NCI-H1436 (cell line): ENCODE measurements around the gene SHC1.
A peak's percentile ranks its signal among the peaks of the same experiment; 100 is the strongest.

Source experiments
- DNase-seq: peaks from one replicate; lab custom pipeline; 2025; lab: John Stamatoyannopoulos, UW

The SHC1 gene

GRCh38 chr1:154973344-154974101, 3.0 kb upstream of the SHC1 start:
- peak; percentile 85 for DNase-seq

DNA sequence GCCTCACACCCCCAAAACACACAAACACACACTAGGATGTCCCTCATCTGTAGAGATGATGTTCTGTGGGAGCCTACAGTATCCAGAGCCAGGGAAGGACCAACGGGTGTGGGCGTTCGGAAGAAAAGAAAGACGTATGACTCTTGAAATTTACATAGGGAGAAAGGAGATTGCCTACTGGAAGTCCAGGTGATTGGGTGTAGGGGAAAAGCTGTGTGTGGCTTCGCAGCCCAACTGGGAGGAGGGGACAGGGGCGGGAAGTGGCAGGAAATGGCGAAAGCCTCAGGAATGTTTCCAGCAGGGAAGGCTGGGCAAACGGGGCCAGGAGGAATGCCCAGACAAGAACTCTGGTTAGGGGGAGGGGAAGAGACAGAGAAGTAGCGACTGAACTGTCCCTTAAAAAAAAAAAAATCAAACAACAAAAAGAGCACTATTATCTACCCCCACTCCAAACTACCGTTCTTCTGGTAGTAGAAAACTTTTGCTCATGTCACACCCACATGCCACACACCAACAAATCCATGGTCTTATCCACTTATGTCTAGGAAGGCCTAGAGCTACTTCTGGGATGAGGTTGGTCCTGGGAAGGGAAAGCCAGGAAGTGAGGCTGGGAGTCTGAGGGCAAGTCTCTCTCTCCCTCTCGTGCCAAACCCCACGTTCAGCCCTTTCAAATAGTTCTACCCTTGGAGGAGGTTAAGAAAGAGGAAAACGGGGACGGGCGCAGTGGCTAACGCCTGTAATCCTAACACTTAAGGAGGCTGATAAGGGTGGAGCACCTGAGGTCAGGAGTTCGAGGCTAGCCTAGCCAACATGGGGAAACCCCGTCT, 2.2 kb upstream of the SHC1 start:
- DNase-seq: no peak

DNA sequence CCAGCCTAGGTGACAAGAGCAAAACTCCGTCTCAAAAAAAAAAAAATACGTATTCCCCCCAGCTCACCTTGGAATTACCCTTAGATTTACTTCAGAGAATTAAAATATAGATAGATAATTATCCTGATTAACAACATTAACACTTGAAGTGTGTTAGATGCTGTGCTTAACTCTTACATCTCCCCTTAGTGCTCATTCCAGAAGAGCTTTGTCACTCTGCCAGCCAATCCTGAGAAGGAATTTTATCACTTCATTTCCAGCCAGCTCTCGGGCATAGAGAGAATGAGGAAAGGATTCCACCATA, 1.6 kb upstream of the SHC1 start:
- DNase-seq: no peak

DNA sequence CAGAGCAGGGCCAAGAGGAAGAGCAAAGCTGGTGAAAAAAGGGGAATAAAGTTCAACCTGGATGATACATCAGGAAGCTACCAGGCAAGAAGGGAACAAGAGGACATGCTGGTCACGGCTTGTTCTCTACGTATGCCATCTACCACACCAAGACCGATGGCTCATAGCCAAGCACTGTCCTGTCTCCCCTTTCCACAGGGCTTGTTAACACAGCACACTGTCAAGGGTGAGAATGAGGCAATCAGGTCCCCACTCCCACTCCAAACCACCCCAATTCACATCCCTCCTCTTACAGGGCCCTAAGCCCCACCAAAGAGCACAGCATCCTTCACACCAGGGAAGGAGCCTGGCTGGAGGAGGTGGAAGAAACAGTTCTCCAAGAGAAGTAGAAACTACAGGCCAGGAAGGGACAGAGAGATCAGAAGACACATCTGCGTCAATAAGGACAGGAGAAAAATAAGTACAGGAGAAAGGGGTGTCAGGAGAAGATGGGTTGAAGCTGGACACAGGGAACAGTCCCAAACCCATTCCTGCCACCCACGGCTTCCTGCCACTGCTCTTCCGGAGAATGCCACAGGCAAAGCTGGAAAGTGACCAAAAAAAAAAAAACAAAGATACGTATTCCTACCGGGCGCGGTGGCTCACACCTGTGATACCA, 923 bp upstream of the SHC1 start:
- no peak for DNase-seq

DNA sequence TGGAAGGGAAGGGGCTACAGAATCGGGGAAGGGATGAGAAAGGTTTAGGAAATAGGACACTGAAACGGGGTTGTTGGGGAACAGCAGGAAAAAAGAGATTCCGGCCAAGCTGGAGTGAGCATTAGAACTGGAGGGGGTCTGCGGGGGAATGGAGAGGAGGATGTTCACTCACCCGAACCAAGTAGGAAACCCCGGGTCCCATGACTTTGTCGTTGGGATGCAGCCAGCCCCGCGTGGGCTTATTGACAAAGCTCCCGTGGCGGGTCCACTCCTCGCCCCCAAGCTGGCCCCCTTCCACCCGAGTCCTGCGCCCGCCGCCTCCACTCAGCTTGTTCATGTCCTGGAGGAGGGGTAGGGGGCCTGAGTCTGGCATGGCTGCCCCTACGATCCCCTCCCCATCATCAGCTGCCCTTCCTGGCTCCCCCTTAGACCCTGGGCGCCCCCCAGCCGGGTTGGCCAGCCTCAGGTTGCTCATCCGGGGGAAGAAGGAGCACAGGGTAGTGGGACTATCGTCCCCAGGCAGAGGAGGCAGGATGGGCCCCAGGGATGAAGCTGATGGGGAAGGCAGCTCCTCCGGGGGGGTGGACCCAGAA, 591 bp downstream of the SHC1 start:
- DNase-seq: no peak

- no peak for DNase-seq
These were observed 1.3 kb downstream of the SHC1 start for GRCh38 chr1:154969246-154969645.

DNA sequence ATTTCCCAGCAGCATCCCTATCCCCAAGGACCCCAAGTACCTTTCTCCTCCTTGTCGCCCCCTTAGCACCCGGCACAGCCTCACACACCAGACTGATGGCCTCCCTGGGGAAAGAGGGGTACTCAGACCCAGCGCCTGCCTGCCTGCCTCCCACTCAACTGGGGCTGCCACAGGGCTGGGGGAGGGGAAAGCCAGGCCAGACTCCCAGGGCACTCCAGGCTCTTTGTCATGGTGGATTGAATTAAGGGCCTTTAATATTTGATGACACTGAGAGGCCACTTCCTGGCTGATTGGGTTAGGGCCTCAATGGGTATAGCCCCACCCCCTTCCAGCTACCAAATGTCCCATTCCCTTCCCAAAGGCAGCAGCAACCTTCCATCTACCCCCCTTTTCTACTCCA, 1.8 kb downstream of the SHC1 start:
- DNase-seq: no peak

DNA sequence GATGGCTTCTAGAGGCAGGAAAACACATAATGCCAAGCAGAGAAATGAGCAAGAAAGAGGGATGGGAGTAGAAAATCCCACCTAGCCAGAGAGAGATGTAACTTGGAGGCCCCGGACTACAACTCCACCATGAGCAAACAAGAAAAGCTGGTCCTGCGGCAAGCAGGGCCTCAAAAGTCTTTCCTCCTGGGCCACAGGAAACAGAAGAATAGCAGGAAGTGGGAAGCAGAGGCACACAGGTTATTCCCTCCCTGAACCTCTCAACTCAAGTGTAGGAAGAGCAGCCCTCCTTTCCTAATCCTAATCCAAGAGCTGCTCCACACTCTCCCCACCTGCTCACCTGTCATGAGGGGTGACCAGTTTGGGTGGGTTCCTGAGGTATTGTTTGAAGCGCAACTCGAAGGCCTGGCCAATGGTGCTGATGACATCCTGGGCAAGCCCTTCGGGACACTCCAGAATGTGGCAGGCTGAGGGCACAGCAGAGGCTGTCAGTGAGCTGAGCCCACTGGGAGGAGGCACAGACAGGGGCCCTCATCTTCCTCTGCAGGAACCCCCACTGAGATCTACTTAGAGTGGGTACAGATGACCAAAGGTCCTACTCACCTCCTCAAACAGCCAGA, 3.1 kb downstream of the SHC1 start:
- no peak for DNase-seq

- no peak for DNase-seq
These were observed 4.4 kb downstream of the SHC1 start for GRCh38 chr1:154966111-154966510.

- DNase-seq: no peak
These were observed 6.2 kb downstream of the SHC1 start for GRCh38 chr1:154964359-154964758.

DNA sequence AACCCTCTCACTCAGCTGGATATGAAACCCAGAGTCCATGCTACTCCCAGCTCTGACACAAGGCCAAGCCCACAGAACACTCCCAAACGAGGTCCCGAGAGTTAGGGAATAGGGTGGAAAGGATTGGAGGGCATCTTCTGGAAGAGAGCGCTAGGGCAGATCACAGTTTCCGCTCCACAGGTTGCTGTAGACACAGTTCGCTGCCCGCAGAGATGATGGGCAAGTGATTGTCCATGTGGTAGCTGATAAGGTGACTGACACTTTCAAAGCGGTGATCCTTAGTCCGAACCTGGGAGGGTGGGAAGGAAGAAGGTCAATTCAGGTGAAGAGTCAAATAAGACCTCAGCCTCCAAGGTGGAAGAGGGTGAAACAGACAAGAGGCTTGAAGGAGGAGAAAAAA, 6.9 kb downstream of the SHC1 start:
- DNase-seq: no peak

GRCh38 chr1:154962795-154963330, 7.7 kb downstream of the SHC1 start:
- no peak for DNase-seq

DNA sequence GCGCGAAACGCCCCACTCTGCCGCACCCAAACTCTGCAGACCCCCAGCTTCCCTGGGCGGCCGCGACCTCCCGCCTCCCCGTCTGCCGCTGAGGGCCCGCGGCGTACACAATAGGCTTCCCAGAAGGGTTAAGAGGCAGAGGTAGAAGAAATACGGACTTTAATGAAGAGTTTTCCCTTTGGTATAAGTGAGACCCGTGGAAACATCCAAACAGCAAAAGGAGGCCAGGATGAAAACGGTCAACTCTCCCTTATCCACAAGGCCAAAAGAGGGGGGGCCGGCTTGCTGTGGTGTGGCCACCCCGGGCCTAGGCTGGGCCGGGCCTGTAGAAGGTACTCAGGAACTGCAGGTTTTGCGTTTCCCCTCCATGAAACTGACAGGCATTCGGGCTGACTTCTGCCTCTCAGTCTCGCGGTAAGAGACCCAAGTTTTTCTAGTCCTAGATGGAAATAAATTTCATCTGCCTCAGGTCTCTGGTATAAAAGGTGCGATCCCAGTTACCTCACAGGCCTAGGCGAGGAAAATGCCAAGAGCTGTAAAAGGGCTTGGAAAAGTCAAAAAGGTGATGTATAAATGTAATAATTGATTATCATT, 8.3 kb downstream of the SHC1 start:
- no peak for DNase-seq

DNA sequence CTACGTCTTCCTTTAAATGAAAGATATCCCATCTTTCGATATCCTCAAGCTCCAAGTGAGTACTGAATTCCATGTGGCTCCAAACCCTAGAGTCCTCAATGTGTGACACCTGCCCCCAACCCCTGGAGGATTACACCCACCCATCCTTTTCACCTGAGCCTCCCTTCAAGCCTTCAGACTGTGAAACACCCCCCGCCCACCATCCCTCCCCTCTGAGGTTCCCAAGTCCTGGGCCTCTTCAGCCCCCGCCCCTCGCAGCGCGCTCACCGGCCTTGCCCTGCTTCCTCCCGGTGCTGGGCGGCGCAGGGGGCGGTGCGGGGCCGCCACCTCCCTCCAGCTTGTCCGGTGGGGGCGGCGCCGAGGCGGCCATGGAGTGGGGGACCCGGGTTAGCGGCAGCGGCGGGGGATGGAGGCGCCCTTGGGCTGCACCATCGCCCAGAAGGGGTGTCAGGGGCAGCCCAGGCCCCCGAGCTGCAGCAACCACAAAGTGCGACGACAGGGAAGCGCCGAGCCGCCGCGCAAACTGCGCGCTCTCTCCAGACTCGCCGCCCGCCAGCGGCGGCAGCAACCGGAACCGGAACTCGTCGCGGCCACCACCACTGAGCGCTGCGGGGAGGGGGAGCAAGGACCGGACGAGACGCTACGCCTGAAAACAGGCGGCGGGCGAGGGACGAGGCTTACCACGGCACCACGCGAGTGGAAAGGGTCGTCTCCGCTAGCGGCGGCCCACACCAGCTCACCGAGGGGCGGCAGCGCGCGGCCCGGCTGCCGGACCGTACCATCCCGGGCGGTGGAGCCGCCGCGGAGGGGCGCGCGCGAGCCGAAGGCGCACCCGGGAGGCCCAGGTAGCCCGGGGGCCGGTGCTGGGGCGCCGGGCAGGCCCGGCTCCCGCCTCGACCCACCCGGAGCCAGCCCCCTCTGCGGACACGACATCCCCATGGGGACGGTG, 9.1 kb downstream of the SHC1 start, which contains the start of gene PYGO2:
Gene PYGO2, minus strand, starts transcription at position 576 of the 949 bp plus-strand sequence. Its CDS starts 206 bp downstream, at position 370.
- DNase-seq: peak; percentile 63

DNA sequence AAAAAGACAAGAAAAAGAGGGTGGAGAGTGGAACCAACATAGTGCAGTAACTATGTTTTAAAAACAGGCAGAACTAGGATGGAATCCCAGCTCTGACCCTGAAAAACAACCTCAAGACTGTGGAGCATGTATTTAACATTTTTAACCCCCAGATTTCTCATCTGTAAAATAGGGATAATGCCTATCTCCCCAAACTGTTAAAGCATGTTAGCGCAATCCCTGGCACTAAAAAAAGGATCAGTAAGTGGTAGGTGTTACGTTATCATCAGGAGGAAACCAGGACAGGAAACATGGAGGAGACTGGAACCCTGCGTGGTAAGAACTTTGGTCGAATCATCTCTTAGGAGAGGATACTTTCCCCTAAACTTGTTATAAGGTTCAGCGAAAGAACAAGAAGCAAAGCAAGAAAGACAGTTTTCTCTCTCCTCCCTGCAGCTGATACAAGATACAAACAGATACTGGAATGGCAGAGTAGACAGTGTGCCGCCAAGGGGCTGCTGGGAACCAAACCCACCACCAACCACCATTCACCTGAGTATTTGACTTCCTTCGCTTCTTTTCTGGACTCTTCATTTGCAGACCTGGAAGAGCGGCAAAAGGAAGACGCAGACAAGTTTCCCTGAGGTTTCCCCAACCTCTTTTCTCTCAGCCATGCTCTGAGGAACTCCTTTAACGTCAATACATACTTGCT, 10.0 kb downstream of the SHC1 start:
- no peak for DNase-seq

DNA sequence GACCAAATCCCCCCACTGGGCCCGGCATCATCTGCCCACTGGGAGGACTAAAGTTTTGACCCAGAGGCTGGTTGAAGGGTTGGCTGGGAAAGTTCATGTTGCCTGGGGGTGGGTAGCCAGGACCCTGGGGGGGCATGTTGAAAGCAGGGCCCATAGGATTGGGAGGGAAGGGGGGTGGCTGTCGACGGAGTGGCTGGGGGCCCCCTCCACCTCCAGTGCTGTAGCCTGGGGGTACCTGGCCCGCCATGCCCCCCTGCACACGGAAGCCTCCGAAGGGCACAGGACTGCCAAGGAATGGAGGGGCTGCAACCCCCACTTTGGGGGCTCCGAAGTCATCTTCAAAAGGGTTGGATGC, 11.1 kb downstream of the SHC1 start:
- DNase-seq: no peak

DNA sequence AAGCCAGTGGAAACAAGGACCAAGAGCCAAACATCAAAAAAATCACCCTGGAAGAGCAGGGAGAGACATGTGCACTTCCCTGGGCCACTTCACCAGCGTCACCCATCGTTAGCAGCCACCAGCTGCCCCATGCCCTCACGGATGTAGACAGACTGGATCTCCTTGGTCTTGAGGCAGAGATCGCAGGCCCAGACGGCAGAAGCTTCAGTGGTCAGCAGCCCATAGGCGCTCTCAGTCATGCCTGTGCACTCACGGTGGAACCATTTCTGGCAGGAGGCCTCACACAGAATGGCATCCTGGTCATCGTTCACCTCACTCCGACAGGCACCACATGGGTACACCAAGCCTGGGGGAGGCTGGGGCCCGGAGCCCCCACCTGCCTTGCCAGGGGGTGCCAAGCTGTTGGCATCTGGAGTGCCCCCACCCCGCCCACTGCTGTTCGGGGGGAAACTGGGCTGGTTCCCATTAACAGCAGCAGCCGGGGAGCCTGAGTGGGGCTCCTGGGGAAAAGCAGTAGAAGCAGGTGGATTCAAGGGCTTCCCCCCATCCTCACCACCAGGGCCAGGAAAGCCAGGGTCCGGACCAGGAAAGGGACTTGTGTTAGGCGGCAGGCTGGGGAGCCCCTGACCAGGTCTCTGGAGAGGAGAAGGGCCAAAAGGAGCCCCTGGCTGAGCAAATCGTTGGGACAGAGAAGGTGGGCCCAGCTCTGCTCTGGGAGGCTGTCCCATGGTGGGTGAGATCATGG, 11.7 kb downstream of the SHC1 start:
- DNase-seq: no peak

DNA sequence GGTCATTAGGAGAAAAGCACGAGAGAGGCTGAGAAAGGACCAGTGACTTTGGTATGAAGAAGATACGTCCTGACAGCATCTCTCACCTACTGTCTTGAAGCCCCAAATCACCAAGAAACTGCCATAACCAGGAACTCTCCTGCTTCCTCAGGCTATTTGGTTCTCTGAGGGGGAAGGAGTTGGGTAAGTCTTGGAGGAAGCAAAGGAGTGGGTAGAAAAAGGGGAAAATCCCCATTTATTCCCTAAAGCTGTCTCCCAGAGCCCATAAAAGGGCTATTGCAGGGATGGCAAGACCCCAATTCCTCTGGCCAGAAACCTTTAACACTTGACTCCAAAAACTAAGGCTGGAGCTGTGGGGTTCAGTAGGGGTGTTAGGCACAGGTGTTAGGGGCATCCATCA, 12.5 kb downstream of the SHC1 start:
- DNase-seq: no peak

DNA sequence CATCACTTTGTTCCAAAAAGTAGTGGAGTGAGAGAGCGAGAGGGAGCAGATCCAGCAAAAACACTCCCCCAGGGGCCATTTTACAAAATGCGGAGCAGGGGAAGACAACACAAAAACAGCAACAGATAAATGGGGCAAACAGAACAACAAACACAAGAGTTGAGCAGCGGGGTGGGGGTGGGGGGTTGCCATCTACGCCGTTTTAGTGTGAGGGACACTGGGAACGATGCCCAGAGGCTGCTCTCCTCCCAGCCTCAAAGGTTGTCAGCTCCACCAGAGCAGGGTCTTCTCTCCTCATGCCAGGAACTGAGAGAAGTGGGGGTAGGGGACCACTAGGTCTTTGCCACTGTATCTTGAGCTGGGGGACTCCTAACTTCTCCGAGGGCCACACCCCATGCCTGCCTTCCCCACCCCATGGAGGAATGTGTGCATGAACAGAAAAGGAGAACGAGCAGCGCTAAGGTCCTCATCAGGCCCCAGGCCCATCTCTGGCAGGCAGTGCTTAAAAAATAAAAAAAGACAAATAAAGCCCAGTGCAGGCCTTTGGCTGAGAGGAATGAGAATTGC, 13.4 kb downstream of the SHC1 start:
- no peak for DNase-seq
